GM23248 (cell line): ENCODE results near the gene TRAPPC2.

ENCODE experiments used
- EZH2 ChIP-seq: fragments of 200-600 bp; sonication (generic); IDR thresholded peaks from 2 replicates; pipeline ENCODE4 v1.6.1; 2018; ENCODE audit warnings: antibody characterized with exemption, mild to moderate bottlenecking; ENCODE audit not compliant: insufficient read depth, poor library complexity, severe bottlenecking
- EZH2phosphoT487 ChIP-seq: fragments of 200-600 bp; sonication (generic); IDR thresholded peaks from 2 replicates; pipeline ENCODE4 v1.6.1; 2018; ENCODE audit warnings: antibody characterized with exemption, moderate library complexity, mild to moderate bottlenecking, low read depth; ENCODE audit not compliant: insufficient read depth

GRCh38 chrX:13778916-13779315 lies 44.5 kb upstream of the TRAPPC2 start:
- TF ChIP-seq EZH2phosphoT487 (no peak), EZH2 (no peak)
